ENCODE data around the gene BEND7.
"Not testable (repeated sequence)": the region's sequence is repeated elsewhere in the genome, so short reads cannot be mapped to it uniquely, and the experiment has no call there.

- TF ChIP-seq KAT7 (CRISPR knock-in tag; IDR thresholded peaks at IDR 0.05; ENCODE audit: borderline replicate concordance); ZBTB49 (CRISPR knock-in tag; IDR thresholded peaks at IDR 0.05; ENCODE audit: borderline replicate concordance); EP300 (IDR thresholded peaks at IDR 0.05; ENCODE audit: low read depth in 2 of 2, low read length in 2 of 2); EP300 (CRISPR knock-in tag; IDR thresholded peaks at IDR 0.05; ENCODE audit: borderline replicate concordance); FOXA1 (IDR thresholded peaks at IDR 0.05); FOXA1 (CRISPR knock-in tag; IDR thresholded peaks at IDR 0.05); PAXIP1 (CRISPR knock-in tag; conservative IDR thresholded peaks at IDR 0.05); ZNF143 (CRISPR knock-in tag; IDR thresholded peaks at IDR 0.05); MAX (IDR thresholded peaks at IDR 0.05); CTCF (CRISPR knock-in tag; IDR thresholded peaks at IDR 0.05); ZNF775 (CRISPR knock-in tag; IDR thresholded peaks at IDR 0.05; ENCODE audit: borderline replicate concordance); ZNF431 (CRISPR knock-in tag; IDR thresholded peaks at IDR 0.05; ENCODE audit: borderline replicate concordance, low read depth); SP5 (CRISPR knock-in tag; IDR thresholded peaks at IDR 0.05; ENCODE audit: borderline replicate concordance, low read depth); SP2 (CRISPR knock-in tag; IDR thresholded peaks at IDR 0.05); MXD3 (CRISPR knock-in tag; IDR thresholded peaks at IDR 0.05); ZSCAN21 (CRISPR knock-in tag; IDR thresholded peaks at IDR 0.05; ENCODE audit: borderline replicate concordance): not testable (repeated sequence)
Observed at GRCh38 chr10:13403426-13403825, 125.4 kb downstream of the BEND7 start.

Measured in HepG2 (cell line).